ENCODE results near the gene TMEM270. TPM values are rescaled to one million over a fixed set of nuclear protein-coding genes. Genes with fewer than 3 reads are reported as not detected.

The TMEM270 gene
- total RNA-seq, 2 donors from 2014 or later: not detected

- H3K36me3 ChIP-seq: no peaks in the 10 kb centered on the region
- H3K27ac ChIP-seq: peak overlapping the region; percentile 60 to 68
- TF ChIP-seq CTCF (IDR thresholded peaks at IDR 0.05): no peak
- no peaks in the 10 kb centered on the region for H3K27me3 ChIP-seq
- H3K4me3 ChIP-seq: no peak overlapping the region
- H3K4me1 ChIP-seq: peaks cover 0 to 35% of the 10 kb centered on the region in 2 donors
- DNase-seq (ENCODE audit: low spot score): peak; percentile 86
- H3K9me3 ChIP-seq: no peaks in the 10 kb centered on the region
Measured at GRCh38 chr7:73885975-73886798, 25.2 kb downstream of the TMEM270 start.

GRCh38 chr7:73887762-73888161 is 26.8 kb downstream of the TMEM270 start:
- Histone ChIP-seq H3K9me3 (no peaks in the 10 kb centered on the region), H3K4me3 (no peak overlapping the region), H3K27ac (no peak overlapping the region), H3K27me3 (no peaks in the 10 kb centered on the region), H3K4me1 (peaks cover 0 to 32% of the 10 kb centered on the region in 2 donors), H3K36me3 (no peaks in the 10 kb centered on the region)
- TF ChIP-seq CTCF (IDR thresholded peaks at IDR 0.05): no peak
- DNase-seq (ENCODE audit: low spot score): no peak

GRCh38 chr7:73888959-73889358 is 28.0 kb downstream of the TMEM270 start:
- Histone ChIP-seq H3K27ac (no peak overlapping the region), H3K9me3 (no peaks in the 10 kb centered on the region), H3K4me1 (peaks cover 0 to 44% of the 10 kb centered on the region in 2 donors), H3K36me3 (no peaks in the 10 kb centered on the region), H3K4me3 (no peak overlapping the region), H3K27me3 (no peaks in the 10 kb centered on the region)
- no peak for TF ChIP-seq CTCF (IDR thresholded peaks at IDR 0.05)
- no peak for DNase-seq (ENCODE audit: low spot score)

GRCh38 chr7:73890555-73891147 is 29.7 kb downstream of the TMEM270 start:
- Histone ChIP-seq H3K4me1 (peaks cover 0 to 58% of the 10 kb centered on the region in 2 donors), H3K9me3 (peaks cover 0 to 7% of the 10 kb centered on the region in 2 donors), H3K27me3 (no peaks in the 10 kb centered on the region), H3K27ac (peak overlapping the region; percentile 35 to 69), H3K4me3 (no peak overlapping the region), H3K36me3 (no peaks in the 10 kb centered on the region)
- no peak for TF ChIP-seq CTCF (IDR thresholded peaks at IDR 0.05)
- DNase-seq (ENCODE audit: low spot score): no peak

- no peaks in the 10 kb centered on the region for H3K36me3 ChIP-seq
- DNase-seq (ENCODE audit: low spot score): no peak
- H3K27ac ChIP-seq: peak overlapping the region in 1 of 2 donors; percentile 69
- peak in 1 of 2 donors; percentile 13 for TF ChIP-seq CTCF (IDR thresholded peaks at IDR 0.05)
- peaks cover 0 to 12% of the 10 kb centered on the region in 2 donors for H3K9me3 ChIP-seq
- H3K4me1 ChIP-seq: peaks cover 0 to 52% of the 10 kb centered on the region in 2 donors
- H3K4me3 ChIP-seq: no peak overlapping the region
- no peaks in the 10 kb centered on the region for H3K27me3 ChIP-seq
Measured at GRCh38 chr7:73891178-73891885, 30.4 kb downstream of the TMEM270 start.
